HepG2 (cell line): ENCODE measurements around the gene SF1. TPM values are rescaled to one million over a fixed set of nuclear protein-coding genes. Genes with fewer than 3 reads are reported as not detected.

Experiments used
- ARNTL ChIP-seq: sonication (generic); formaldehyde crosslinking; IDR thresholded peaks from 2 replicates; pipeline ENCODE4 v1.4.0; 2020; ENCODE audit warnings: mild to moderate bottlenecking, missing genetic modification reagents
- ATF7 ChIP-seq, 2 experiments: fragments of 450-650 bp in 1 of 2; sonication (generic) in 1 of 2; formaldehyde crosslinking in 1 of 2; IDR thresholded peaks; 2 replicates each; pipeline versions ENCODE4 v1.4.0 to v1.6.1; 2016 to 2020; ENCODE audit warnings: antibody characterized with exemption in 1 of 2, mild to moderate bottlenecking in 1 of 2, missing genetic modification reagents in 1 of 2
- CTCF ChIP-seq: sonication (generic); formaldehyde crosslinking; IDR thresholded peaks from 2 replicates; pipeline ENCODE4 v1.5.0; 2020; ENCODE audit warnings: mild to moderate bottlenecking, missing genetic modification reagents, moderate library complexity
- JUND ChIP-seq: sonication (generic); formaldehyde crosslinking; IDR thresholded peaks from 2 replicates; pipeline ENCODE4 v1.8.0; 2022; ENCODE audit warnings: mild to moderate bottlenecking, missing genetic modification reagents
- MED13 ChIP-seq: sonication (generic); formaldehyde crosslinking; IDR thresholded peaks from 2 replicates; pipeline ENCODE4 v1.5.0; 2020; ENCODE audit warnings: missing genetic modification reagents
- MXI1 ChIP-seq: IDR thresholded peaks from 3 replicates; pipeline ENCODE4 v1.6.1; 2012; ENCODE audit warnings: low read depth, low read length, inconsistent platforms, borderline replicate concordance
- NFIC ChIP-seq: IDR thresholded peaks from 2 replicates; pipeline ENCODE4 v1.6.1; 2012; ENCODE audit warnings: mild to moderate bottlenecking, low read length, inconsistent platforms
- POLR2A ChIP-seq, 2 experiments: IDR thresholded peaks; 2 replicates each; pipeline ENCODE4 v1.6.1; 2011; ENCODE audit warnings: low read depth in 2 of 2, low read length in 2 of 2, mild to moderate bottlenecking in 1 of 2, moderate library complexity in 1 of 2; ENCODE audit not compliant: insufficient read depth in 1 of 2
- RFX1 ChIP-seq: fragments of 450-650 bp; IDR thresholded peaks from 2 replicates; pipeline ENCODE4 v1.6.1; 2017
- SALL1 ChIP-seq: sonication (generic); formaldehyde crosslinking; IDR thresholded peaks from 2 replicates; pipeline ENCODE4 v1.8.0; 2022; ENCODE audit warnings: mild to moderate bottlenecking, missing genetic modification reagents
- TEAD2 ChIP-seq: sonication (generic); formaldehyde crosslinking; IDR thresholded peaks from 2 replicates; pipeline ENCODE4 v1.9.0; 2021; ENCODE audit warnings: missing genetic modification reagents
- ZC3H4 ChIP-seq: sonication (generic); formaldehyde crosslinking; IDR thresholded peaks from 2 replicates; pipeline ENCODE4 v1.4.0; 2020; ENCODE audit warnings: missing genetic modification reagents, borderline replicate concordance
- ZNF253 ChIP-seq: sonication (generic); formaldehyde crosslinking; IDR thresholded peaks from 2 replicates; pipeline ENCODE4 v1.8.0; 2022; ENCODE audit warnings: mild to moderate bottlenecking, missing genetic modification reagents, borderline replicate concordance
- ZNF3 ChIP-seq: IDR thresholded peaks from 2 replicates; pipeline ENCODE4 v1.7.0; 2017; ENCODE audit warnings: inconsistent platforms
- ZNF317 ChIP-seq: sonication (generic); formaldehyde crosslinking; IDR thresholded peaks from 2 replicates; pipeline ENCODE4 v1.5.0; 2020; ENCODE audit warnings: mild to moderate bottlenecking, missing genetic modification reagents
- ZNF383 ChIP-seq: sonication (generic); formaldehyde crosslinking; IDR thresholded peaks from 2 replicates; pipeline ENCODE4 v1.4.0; 2020; ENCODE audit warnings: missing genetic modification reagents, mild to moderate bottlenecking, borderline replicate concordance
- ZNF576 ChIP-seq: sonication (generic); formaldehyde crosslinking; IDR thresholded peaks from 2 replicates; pipeline ENCODE4 v1.4.0; 2020; ENCODE audit warnings: mild to moderate bottlenecking, missing genetic modification reagents
- ZNF7 ChIP-seq: IDR thresholded peaks from 2 replicates; pipeline ENCODE4 v1.6.1; 2016; ENCODE audit warnings: missing biosample characterization, missing genetic modification reagents
- ZNF704 ChIP-seq: sonication (generic); formaldehyde crosslinking; IDR thresholded peaks from 2 replicates; pipeline ENCODE4 v1.8.1; 2023; ENCODE audit warnings: mild to moderate bottlenecking, inconsistent platforms, moderate library complexity, missing genetic modification reagents, borderline replicate concordance
- polyA plus RNA-seq, 8 experiments: library from polyadenylated mRNA; depleted of rRNA in 3 of 8; stranded (reverse) in 7 of 8; unstranded in 1 of 8; fragments of >200 nt; fragmentation: Illumina TruSeq in 4 of 8; extraction: Trizol in 4 of 8; gene quantifications; 2 replicates each; pipeline versions ENCODE4 v1.2.1 to v1.2.3, GENCODE V29; 2011 to 2016; ENCODE audit warnings: low read depth in 4 of 8, missing spikeins in 1 of 8, mixed read lengths in 1 of 8; ENCODE audit not compliant: insufficient read depth in 1 of 8
- total RNA-seq, 5 experiments: library from RNA; depleted of rRNA; stranded (reverse); fragments of >200 nt; fragmentation: Illumina TruSeq; extraction: Trizol; gene quantifications; 2 replicates each; pipeline ENCODE4 v1.2.3, GENCODE V29; 2016; ENCODE audit warnings: low read depth in 1 of 5
- TF ChIP-seq, protein P1 (sequence below): IDR thresholded peaks from 2 replicates; pipeline ENCODE4 v1.6.1; 2012; ENCODE audit warnings: inconsistent platforms
- TF ChIP-seq, protein P2 (sequence below): sonication (generic); formaldehyde crosslinking; IDR thresholded peaks from 2 replicates; pipeline ENCODE4 v1.8.0; 2022; ENCODE audit warnings: missing genetic modification reagents, mild to moderate bottlenecking, borderline replicate concordance

SF1 gene
- total and polyA plus RNA-seq, 2 of the 13 experiments (the other 11 are each of a cell fraction or from before 2014, with no cell fraction given), result 55.5 to 70.4 TPM

DNA sequence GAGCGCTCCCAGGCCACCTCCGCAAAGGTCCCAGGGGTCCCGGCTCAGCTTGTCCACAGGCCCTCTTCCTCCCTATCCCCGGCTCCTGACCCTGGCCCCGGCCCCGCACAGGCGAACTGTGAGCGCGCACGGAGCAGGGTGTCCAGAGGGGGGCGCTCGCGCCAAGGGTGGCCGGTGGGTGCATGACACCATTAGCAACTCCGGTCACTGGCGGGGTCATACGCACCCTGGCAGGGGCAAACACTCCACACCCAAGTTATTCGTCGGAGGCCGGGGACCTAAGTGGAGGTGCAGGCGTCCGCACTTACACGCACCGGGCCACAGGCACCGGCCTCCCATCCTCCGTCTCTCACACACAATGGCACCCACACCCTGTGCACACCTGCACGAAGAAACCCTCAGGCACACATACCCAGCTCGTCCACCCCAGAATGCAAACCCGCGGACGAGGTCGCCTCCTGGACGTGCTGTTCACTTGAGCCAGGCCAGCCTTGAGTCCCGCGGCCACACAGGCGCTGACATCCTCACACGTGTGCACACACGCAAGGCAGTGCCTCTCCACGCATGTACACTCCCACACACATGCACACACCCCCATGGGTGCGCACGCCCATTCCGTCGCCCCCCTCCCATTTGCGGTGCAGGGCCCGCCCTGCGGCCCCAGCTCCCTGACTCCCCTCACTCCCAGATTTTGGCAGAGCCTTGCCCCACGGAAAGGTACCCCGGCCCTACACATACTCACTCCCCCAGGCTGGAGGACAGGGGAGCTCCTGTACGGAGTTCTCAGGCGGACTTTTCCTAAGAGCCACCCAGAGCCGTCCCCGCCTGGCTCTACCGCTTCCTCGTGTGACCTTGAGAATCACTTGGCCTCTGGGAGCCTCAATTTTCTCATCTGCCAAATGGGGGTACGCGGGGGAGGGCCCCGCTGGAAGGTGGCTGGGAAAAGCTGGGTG, 34.5 kb downstream of the SF1 start, which contains the start of gene RASGRP2 (continued):
- TF ChIP-seq ZNF7 (no peak), MED13 (no peak), NFIC (no peak), CTCF (peak; percentile 78), ARNTL (CRISPR knock-in tag) (no peak), SALL1 (CRISPR knock-in tag) (peak; percentile 23; the same call in 1 of the 2 replicates), ZNF317 (CRISPR knock-in tag) (no peak), ZNF253 (CRISPR knock-in tag) (no peak), MXI1 (0 out of 3 replicates have a peak, but pooled peaks have one; percentile 24), ZNF383 (no peak), ZC3H4 (CRISPR knock-in tag) (no peak), RFX1 (no peak), POLR2A (IDR thresholded peaks at IDR 0.05; ENCODE audit: insufficient read depth in 1 of 2, low read depth in 2 of 2, low read length in 2 of 2) (no peak), ZNF576 (CRISPR knock-in tag) (no peak), TEAD2 (CRISPR knock-in tag) (no peak), JUND (CRISPR knock-in tag) (no peak), ZNF3 (CRISPR knock-in tag) (no peak), ATF7 (IDR thresholded peaks at IDR 0.05) (no peak), ATF7 (CRISPR knock-in tag; IDR thresholded peaks at IDR 0.05) (no peak), ZNF704 (CRISPR knock-in tag) (no peak)
- TF ChIP-seq, protein P1, sequence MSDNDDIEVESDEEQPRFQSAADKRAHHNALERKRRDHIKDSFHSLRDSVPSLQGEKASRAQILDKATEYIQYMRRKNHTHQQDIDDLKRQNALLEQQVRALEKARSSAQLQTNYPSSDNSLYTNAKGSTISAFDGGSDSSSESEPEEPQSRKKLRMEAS, result peak; percentile 14; the same call in 1 of the 2 replicates
- TF ChIP-seq, protein P2, sequence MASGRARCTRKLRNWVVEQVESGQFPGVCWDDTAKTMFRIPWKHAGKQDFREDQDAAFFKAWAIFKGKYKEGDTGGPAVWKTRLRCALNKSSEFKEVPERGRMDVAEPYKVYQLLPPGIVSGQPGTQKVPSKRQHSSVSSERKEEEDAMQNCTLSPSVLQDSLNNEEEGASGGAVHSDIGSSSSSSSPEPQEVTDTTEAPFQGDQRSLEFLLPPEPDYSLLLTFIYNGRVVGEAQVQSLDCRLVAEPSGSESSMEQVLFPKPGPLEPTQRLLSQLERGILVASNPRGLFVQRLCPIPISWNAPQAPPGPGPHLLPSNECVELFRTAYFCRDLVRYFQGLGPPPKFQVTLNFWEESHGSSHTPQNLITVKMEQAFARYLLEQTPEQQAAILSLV, result no peak
